22Rv1 (cell line): ENCODE measurements around the gene PTK7.

Experiments used
- CTCF ChIP-seq: fragments of 450-650 bp; IDR thresholded peaks from 2 replicates; pipeline ENCODE4 v1.5.1; 2017; ENCODE audit warnings: mild to moderate bottlenecking
- ZFX ChIP-seq: fragments of 450-650 bp; IDR thresholded peaks from 2 replicates; pipeline ENCODE4 v1.6.1; 2017; ENCODE audit warnings: antibody characterized with exemption, borderline replicate concordance

- no peak for TF ChIP-seq CTCF
- TF ChIP-seq ZFX: no peak
These were observed 17.6 kb upstream of the PTK7 start for GRCh38 chr6:43058531-43058930.
